Colonic mucosa (tissue), 4 donors: ENCODE results near the gene CCDC197. TPM values are rescaled to one million over a fixed set of nuclear protein-coding genes. Genes with fewer than 3 reads are reported as not detected.

Experiments
- DNase-seq: peaks from one replicate; pipeline ENCODE4 v3.0.0-alpha.2; 2020
- H3K27ac ChIP-seq: fragments of 200-600 bp; one replicate; pipeline ENCODE4 v1.8.0; 2021
- H3K27me3 ChIP-seq: fragments of 200-600 bp; one replicate; pipeline ENCODE4 v1.8.0; 2021
- H3K36me3 ChIP-seq: fragments of 200-600 bp; one replicate; pipeline ENCODE4 v1.8.0; 2021
- H3K4me1 ChIP-seq: fragments of 200-600 bp; one replicate; pipeline ENCODE4 v1.8.0; 2021; ENCODE audit warnings: mild to moderate bottlenecking
- H3K4me3 ChIP-seq: fragments of 200-600 bp; one replicate; pipeline ENCODE4 v1.8.0; 2021
- H3K9ac ChIP-seq, 2 donors: one replicate each; pipeline ENCODE4 v1.7.0; 2013; ENCODE audit warnings: control low read depth in 2 of 2, low read depth in 2 of 2, low read length in 2 of 2
- H3K9me3 ChIP-seq: fragments of 200-600 bp; one replicate; pipeline ENCODE4 v1.8.0; 2021
- intact Hi-C: fragments of 100-400 bp; cut with DNase I; formaldehyde crosslinking; loops from one replicate; pipeline ENCODE4 v1.14.1; 2022
- total RNA-seq, 2 donors: library from RNA; stranded (reverse); fragmentation: NEBNext Ultra II Directional in 1 of 2; extraction: Animal tissue kit (Norgen Biotek cat#: 25700) in 1 of 2; gene quantifications; one replicate each; pipeline ENCODE4 v1.2.1, GENCODE V29; 2021
- TF ChIP-seq, protein P1 (sequence below): fragments of 200-600 bp; IDR thresholded peaks from one replicate; pipeline ENCODE4 v1.8.0; 2022; ENCODE audit warnings: antibody characterized with exemption, mild to moderate bottlenecking
- donor health status: healthy.
- donor health status: DM: no; HTN: no; CAD: no.
- donor health status: DM: no; HTN: no; CAD: no.

The CCDC197 gene
- total RNA-seq, 2 donors from 2014 or later = not detected

- no peaks in the 10 kb centered on the region for H3K36me3 ChIP-seq
- no peak overlapping the region for H3K4me3 ChIP-seq
- no peaks in the 10 kb centered on the region for H3K4me1 ChIP-seq
- H3K9ac ChIP-seq = no peak overlapping the region
- no peak overlapping the region for H3K27ac ChIP-seq
- no peaks in the 10 kb centered on the region for H3K27me3 ChIP-seq
- TF ChIP-seq, protein P1, sequence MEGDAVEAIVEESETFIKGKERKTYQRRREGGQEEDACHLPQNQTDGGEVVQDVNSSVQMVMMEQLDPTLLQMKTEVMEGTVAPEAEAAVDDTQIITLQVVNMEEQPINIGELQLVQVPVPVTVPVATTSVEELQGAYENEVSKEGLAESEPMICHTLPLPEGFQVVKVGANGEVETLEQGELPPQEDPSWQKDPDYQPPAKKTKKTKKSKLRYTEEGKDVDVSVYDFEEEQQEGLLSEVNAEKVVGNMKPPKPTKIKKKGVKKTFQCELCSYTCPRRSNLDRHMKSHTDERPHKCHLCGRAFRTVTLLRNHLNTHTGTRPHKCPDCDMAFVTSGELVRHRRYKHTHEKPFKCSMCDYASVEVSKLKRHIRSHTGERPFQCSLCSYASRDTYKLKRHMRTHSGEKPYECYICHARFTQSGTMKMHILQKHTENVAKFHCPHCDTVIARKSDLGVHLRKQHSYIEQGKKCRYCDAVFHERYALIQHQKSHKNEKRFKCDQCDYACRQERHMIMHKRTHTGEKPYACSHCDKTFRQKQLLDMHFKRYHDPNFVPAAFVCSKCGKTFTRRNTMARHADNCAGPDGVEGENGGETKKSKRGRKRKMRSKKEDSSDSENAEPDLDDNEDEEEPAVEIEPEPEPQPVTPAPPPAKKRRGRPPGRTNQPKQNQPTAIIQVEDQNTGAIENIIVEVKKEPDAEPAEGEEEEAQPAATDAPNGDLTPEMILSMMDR = no peak
- no peak for DNase-seq
- H3K9me3 ChIP-seq = no peaks in the 10 kb centered on the region
- intact Hi-C loops = no loop called here
These were observed 32.2 kb downstream of the CCDC197 start for GRCh38 chr14:94029265-94029664.

GRCh38 chr14:94029671-94030203 lies 32.6 kb downstream of the CCDC197 start:
- Histone ChIP-seq H3K9ac (no peak overlapping the region), H3K27me3 (no peaks in the 10 kb centered on the region), H3K27ac (no peak overlapping the region), H3K36me3 (no peaks in the 10 kb centered on the region), H3K4me1 (no peaks in the 10 kb centered on the region), H3K4me3 (no peak overlapping the region), H3K9me3 (no peaks in the 10 kb centered on the region)
- peak; percentile 26 for DNase-seq
- TF ChIP-seq, protein P1 = no peak
- intact Hi-C loops = no loop called here

- intact Hi-C loops = no loop called here
- no peaks in the 10 kb centered on the region for H3K4me1 ChIP-seq
- H3K36me3 ChIP-seq = no peaks in the 10 kb centered on the region
- TF ChIP-seq, protein P1 = no peak
- H3K27ac ChIP-seq = no peak overlapping the region
- no peak for DNase-seq
- H3K9me3 ChIP-seq = no peaks in the 10 kb centered on the region
- H3K9ac ChIP-seq = no peak overlapping the region
- H3K4me3 ChIP-seq = no peak overlapping the region
- H3K27me3 ChIP-seq = no peaks in the 10 kb centered on the region
These were observed 33.5 kb downstream of the CCDC197 start for GRCh38 chr14:94030571-94030970.

GRCh38 chr14:94031161-94031882 lies 34.2 kb downstream of the CCDC197 start:
- DNase-seq = no peak
- intact Hi-C loops = no loop called here
- Histone ChIP-seq H3K4me3 (no peak overlapping the region), H3K36me3 (no peaks in the 10 kb centered on the region), H3K9me3 (no peaks in the 10 kb centered on the region), H3K4me1 (no peaks in the 10 kb centered on the region), H3K9ac (no peak overlapping the region), H3K27me3 (no peaks in the 10 kb centered on the region), H3K27ac (no peak overlapping the region)
- TF ChIP-seq, protein P1 = no peak

GRCh38 chr14:94031883-94032279 lies 34.8 kb downstream of the CCDC197 start:
- TF ChIP-seq, protein P1 = no peak
- Histone ChIP-seq H3K27ac (no peak overlapping the region), H3K9me3 (no peaks in the 10 kb centered on the region), H3K9ac (no peak overlapping the region), H3K27me3 (no peaks in the 10 kb centered on the region), H3K4me1 (no peaks in the 10 kb centered on the region), H3K4me3 (no peak overlapping the region), H3K36me3 (no peaks in the 10 kb centered on the region)
- peak; percentile 49 for DNase-seq
- intact Hi-C loops = no loop called here
